Naive thymus-derived CD8-positive, alpha-beta T cell (primary cell): ENCODE measurements around the gene TXNRD2. TPM values are rescaled to one million over a fixed set of nuclear protein-coding genes. Genes with fewer than 3 reads are reported as not detected.

Source experiments
- ATAC-seq, 2 donors: fragments of 150-1000 bp; cut with Tn5 transposase in 1 of 2; sonication (Bioruptor Pico), chemical (Tn5 transposase) in 1 of 2; 1 replicate in 1 of 2; 2 replicates in 1 of 2; pipeline ENCODE4 v1.10.0; 2021; ENCODE audit warnings: mild to moderate bottlenecking in 2 of 2, moderate library complexity in 2 of 2
- POLR2A ChIA-PET: fragments of 350-600 bp; sonication (Branson Sonifier 250); formaldehyde crosslinking; loops from one replicate; lab custom pipeline; 2021; ENCODE audit warnings: antibody characterized with exemption; lab: Charles Lee
- DNase-seq, 10 donors: peaks; one replicate each; pipeline versions ENCODE4 v3.0.0 to v3.0.0-alpha.2; 2020 to 2022
- H3K27ac Mint-ChIP-seq, 10 donors: one replicate each; pipeline ENCODE4 v1.8.0; 2020 to 2022; ENCODE audit warnings: mild to moderate bottlenecking in 10 of 10, mixed read lengths in 10 of 10, moderate library complexity in 4 of 10, inconsistent platforms in 1 of 10
- H3K27me3 Mint-ChIP-seq, 5 donors: one replicate each; pipeline ENCODE4 v1.8.0; 2021 to 2022; ENCODE audit warnings: mixed read lengths in 5 of 5
- H3K36me3 Mint-ChIP-seq, 3 donors: one replicate each; pipeline ENCODE4 v1.8.0; 2020 to 2022; ENCODE audit warnings: mixed read lengths in 3 of 3, mild to moderate bottlenecking in 2 of 3, inconsistent platforms in 1 of 3
- H3K4me1 Mint-ChIP-seq, 4 donors: one replicate each; pipeline ENCODE4 v1.8.0; 2021 to 2022; ENCODE audit warnings: mixed read lengths in 4 of 4
- H3K4me3 Mint-ChIP-seq, 10 donors: one replicate each; pipeline ENCODE4 v1.8.0; 2020 to 2022; ENCODE audit warnings: mild to moderate bottlenecking in 10 of 10, mixed read lengths in 10 of 10, moderate library complexity in 6 of 10, inconsistent platforms in 1 of 10
- H3K9me3 Mint-ChIP-seq, 9 donors: one replicate each; pipeline ENCODE4 v1.8.0; 2020 to 2022; ENCODE audit warnings: mixed read lengths in 9 of 9, mild to moderate bottlenecking in 3 of 9, inconsistent platforms in 1 of 9, moderate library complexity in 1 of 9
- polyA plus RNA-seq, 3 donors: library from polyadenylated mRNA; unstranded; fragments of 300-500 nt; fragmentation: Illumina TruSeq; gene quantifications; one replicate each; pipeline ENCODE4 v1.2.3, GENCODE V29; 2021
- total RNA-seq, 8 experiments: library from RNA in 2 of 8; stranded (reverse) in 2 of 8; gene quantifications; one replicate each; pipeline ENCODE4 v1.2.3 and lab custom pipeline; 2021 to 2026

Gene TXNRD2
- total and polyA plus RNA-seq, 5 experiments from 2014 or later: 6.5 to 33.8 (median 14.9) TPM

GRCh38 chr22:19847345-19847632 is 94.3 kb downstream of the TXNRD2 start:
- DNase-seq (no peak), ATAC-seq (no peak)
- Mint-ChIP-seq H3K27me3 (no peaks in the 10 kb centered on the region), H3K4me1 (peaks cover 29 to 61% (median 46%) of the 10 kb centered on the region in 4 donors), H3K4me3 (no peak overlapping the region), H3K9me3 (no peaks in the 10 kb centered on the region), H3K36me3 (peaks cover 0 to 28% (median 3%) of the 10 kb centered on the region in 3 donors), H3K27ac (peak overlapping the region in 1 of 10 donors; percentile 44)
- POLR2A ChIA-PET: interaction anchor here (1.3 kb wide), 1 partner anchor 39 kb away, joined by 3 read pairs; no protein-coding TSS in a partner anchor

GRCh38 chr22:19846620-19847344 is 94.8 kb downstream of the TXNRD2 start:
- H3K4me3 Mint-ChIP-seq: no peak overlapping the region
- H3K27me3 Mint-ChIP-seq: no peaks in the 10 kb centered on the region
- POLR2A ChIA-PET: interaction anchor here (1.3 kb wide), 1 partner anchor 40 kb away, joined by 3 read pairs; no protein-coding TSS in a partner anchor
- peaks cover 0 to 24% (median 3%) of the 10 kb centered on the region in 3 donors for H3K36me3 Mint-ChIP-seq
- ATAC-seq: no peak
- peak overlapping the region in 3 of 10 donors; percentile 20 to 73 (median 56) for H3K27ac Mint-ChIP-seq
- no peak for DNase-seq
- no peaks in the 10 kb centered on the region for H3K9me3 Mint-ChIP-seq
- peaks cover 25 to 56% (median 44%) of the 10 kb centered on the region in 4 donors for H3K4me1 Mint-ChIP-seq

- Mint-ChIP-seq H3K4me3 (peak overlapping the region in 9 of 10 donors; percentile 63 to 83 (median 76)), H3K27me3 (no peaks in the 10 kb centered on the region), H3K9me3 (no peaks in the 10 kb centered on the region), H3K27ac (peak overlapping the region; percentile 71 to 94 (median 92)), H3K4me1 (peaks cover 25 to 50% (median 39%) of the 10 kb centered on the region in 4 donors), H3K36me3 (peaks cover 0 to 17% (median 3%) of the 10 kb centered on the region in 3 donors)
- POLR2A ChIA-PET: interaction anchor here (1.1 to 2.9 kb wide), 4 partner anchors 10 to 47 kb away, joined by 3 to 24 read pairs (median 4); partner anchors contain the start of genes GNB1L and RTL10
- ATAC-seq (peak; percentile 60 to 71), DNase-seq (no peak)
Measured at GRCh38 chr22:19845054-19845722, 96.4 kb downstream of the TXNRD2 start.

GRCh38 chr22:19844377-19845053 is 97.1 kb downstream of the TXNRD2 start:
- DNase-seq (peak in 3 of 10 donors; percentile 28 to 48 (median 43)), ATAC-seq (peak; percentile 78 to 85)
- POLR2A ChIA-PET: interaction anchor here (1.0 to 2.9 kb wide), 5 partner anchors 10 to 48 kb away, joined by 3 to 24 read pairs (median 3); partner anchors contain the start of genes GNB1L and RTL10
- peak overlapping the region; percentile 71 to 94 (median 92) for H3K27ac Mint-ChIP-seq
- H3K9me3 Mint-ChIP-seq: no peaks in the 10 kb centered on the region
- peaks cover 0 to 15% (median 3%) of the 10 kb centered on the region in 3 donors for H3K36me3 Mint-ChIP-seq
- H3K4me1 Mint-ChIP-seq: peaks cover 25 to 47% (median 34%) of the 10 kb centered on the region in 4 donors
- no peaks in the 10 kb centered on the region for H3K27me3 Mint-ChIP-seq
- peak overlapping the region in 9 of 10 donors; percentile 63 to 83 (median 76) for H3K4me3 Mint-ChIP-seq

- Mint-ChIP-seq H3K9me3 (no peaks in the 10 kb centered on the region), H3K4me1 (peaks cover 25 to 47% (median 35%) of the 10 kb centered on the region in 4 donors), H3K27ac (peak overlapping the region; percentile 71 to 94 (median 92)), H3K4me3 (peak overlapping the region in 8 of 10 donors; percentile 66 to 83 (median 76)), H3K27me3 (no peaks in the 10 kb centered on the region), H3K36me3 (peaks cover 0 to 12% (median 3%) of the 10 kb centered on the region in 3 donors)
- peak in 1 of 2 donors; percentile 5 for ATAC-seq
- no peak for DNase-seq
- POLR2A ChIA-PET: interaction anchor here (1.0 to 2.9 kb wide), 4 partner anchors 11 to 48 kb away, joined by 3 to 24 read pairs (median 4); partner anchors contain the start of genes GNB1L and RTL10
Measured at GRCh38 chr22:19843857-19844376, 97.7 kb downstream of the TXNRD2 start.

- peaks cover 23 to 41% (median 33%) of the 10 kb centered on the region in 4 donors for H3K4me1 Mint-ChIP-seq
- no peak for DNase-seq
- peak overlapping the region in 2 of 10 donors; percentile 29 to 76 for H3K4me3 Mint-ChIP-seq
- no peak overlapping the region for H3K27ac Mint-ChIP-seq
- H3K27me3 Mint-ChIP-seq: no peaks in the 10 kb centered on the region
- no peak for ATAC-seq
- no peaks in the 10 kb centered on the region for H3K9me3 Mint-ChIP-seq
- peaks cover 0 to 9% (median 3%) of the 10 kb centered on the region in 3 donors for H3K36me3 Mint-ChIP-seq
- POLR2A ChIA-PET: interaction anchor here (1.1 to 2.9 kb wide), 2 partner anchors 11 to 12 kb away, joined by 4 to 24 read pairs; partner anchors contain the start of genes GNB1L and RTL10
Measured at GRCh38 chr22:19843107-19843856, 98.3 kb downstream of the TXNRD2 start.

- DNase-seq (no peak), ATAC-seq (no peak)
- POLR2A ChIA-PET: interaction anchor here (1.1 kb wide), 1 partner anchor 12 kb away, joined by 4 read pairs; the partner anchor contains the start of genes GNB1L and RTL10
- peaks cover 0 to 5% (median 3%) of the 10 kb centered on the region in 3 donors for H3K36me3 Mint-ChIP-seq
- H3K4me3 Mint-ChIP-seq: no peak overlapping the region
- peak overlapping the region in 1 of 10 donors; percentile 21 for H3K27ac Mint-ChIP-seq
- no peaks in the 10 kb centered on the region for H3K9me3 Mint-ChIP-seq
- peaks cover 22 to 41% (median 35%) of the 10 kb centered on the region in 4 donors for H3K4me1 Mint-ChIP-seq
- no peaks in the 10 kb centered on the region for H3K27me3 Mint-ChIP-seq
Measured at GRCh38 chr22:19842393-19843106, 99.1 kb downstream of the TXNRD2 start.

- Mint-ChIP-seq H3K36me3 (peaks cover 0 to 5% (median 0%) of the 10 kb centered on the region in 3 donors), H3K4me1 (peaks cover 23 to 39% (median 37%) of the 10 kb centered on the region in 4 donors), H3K9me3 (no peaks in the 10 kb centered on the region), H3K27ac (peak overlapping the region in 8 of 10 donors; percentile 5 to 53 (median 20)), H3K27me3 (no peaks in the 10 kb centered on the region), H3K4me3 (no peak overlapping the region)
- DNase-seq (no peak), ATAC-seq (no peak)
- POLR2A ChIA-PET: interaction anchor here (1.4 kb wide), 1 partner anchor 55 kb away, joined by 3 read pairs; no protein-coding TSS in a partner anchor
Measured at GRCh38 chr22:19841641-19842392, 99.8 kb downstream of the TXNRD2 start.

- ATAC-seq (no peak), DNase-seq (no peak)
- POLR2A ChIA-PET: interaction anchor here (0.6 to 1.4 kb wide), 3 partner anchors 14 to 55 kb away, joined by 3 read pairs; partner anchors contain the start of genes GNB1L and RTL10
- Mint-ChIP-seq H3K27me3 (no peaks in the 10 kb centered on the region), H3K4me1 (peaks cover 27 to 44% (median 39%) of the 10 kb centered on the region in 4 donors), H3K27ac (peak overlapping the region in 3 of 10 donors; percentile 5 to 43 (median 12)), H3K4me3 (no peak overlapping the region), H3K9me3 (no peaks in the 10 kb centered on the region), H3K36me3 (peaks cover 0 to 5% (median 0%) of the 10 kb centered on the region in 3 donors)
Measured at GRCh38 chr22:19840955-19841640, 100.5 kb downstream of the TXNRD2 start.

- peaks cover 0 to 5% (median 0%) of the 10 kb centered on the region in 3 donors for H3K36me3 Mint-ChIP-seq
- H3K4me1 Mint-ChIP-seq: peaks cover 23 to 40% (median 37%) of the 10 kb centered on the region in 4 donors
- H3K27ac Mint-ChIP-seq: no peak overlapping the region
- H3K9me3 Mint-ChIP-seq: no peaks in the 10 kb centered on the region
- POLR2A ChIA-PET: interaction anchor here (0.8 kb wide), 2 partner anchors 16 to 52 kb away, joined by 3 to 5 read pairs; no protein-coding TSS in a partner anchor
- ATAC-seq: no peak
- H3K27me3 Mint-ChIP-seq: no peaks in the 10 kb centered on the region
- DNase-seq: no peak
- no peak overlapping the region for H3K4me3 Mint-ChIP-seq
Measured at GRCh38 chr22:19840059-19840458, 101.6 kb downstream of the TXNRD2 start.
